CD4-positive, alpha-beta memory T cell (primary cell): ENCODE results near the gene SCN8A. TPM values are rescaled to one million over a fixed set of nuclear protein-coding genes. Genes with fewer than 3 reads are reported as not detected.

Source experiments
- CTCF ChIA-PET: fragments of 350-600 bp; sonication (Branson Sonifier 250); formaldehyde crosslinking; loops from one replicate; lab custom pipeline; 2021; ENCODE audit warnings: inconsistent platforms; ENCODE audit not compliant: partially characterized antibody; lab: Charles Lee
- POLR2A ChIA-PET: fragments of 350-600 bp; sonication (Branson Sonifier 250); formaldehyde crosslinking; loops from one replicate; lab custom pipeline; 2021; ENCODE audit not compliant: partially characterized antibody; lab: Charles Lee
- DNase-seq, 5 donors: peaks; one replicate each; pipeline versions ENCODE4 v3.0.0 to v3.0.0-alpha.2; 2020 to 2022; ENCODE audit warnings: mixed read lengths in 1 of 5
- H3K27ac ChIP-seq: one replicate; pipeline ENCODE4 v1.7.0; 2013; ENCODE audit warnings: low read depth, low read length
- H3K27me3 ChIP-seq: 2 replicates; pipeline ENCODE4 v1.7.0; 2013; ENCODE audit warnings: mild to moderate bottlenecking, low read length, moderate library complexity; ENCODE audit not compliant: insufficient read depth
- H3K36me3 ChIP-seq: 2 replicates; pipeline ENCODE4 v1.7.0; 2013; ENCODE audit warnings: mild to moderate bottlenecking, low read length, moderate library complexity; ENCODE audit not compliant: insufficient read depth
- H3K4me1 ChIP-seq: 2 replicates; pipeline ENCODE4 v1.7.0; 2013; ENCODE audit warnings: mild to moderate bottlenecking, low read length, moderate library complexity; ENCODE audit not compliant: insufficient read depth
- H3K4me3 ChIP-seq, 2 donors: one replicate each; pipeline ENCODE4 v1.7.0; 2013; ENCODE audit warnings: low read length in 2 of 2, mild to moderate bottlenecking in 1 of 2
- H3K9me3 ChIP-seq, 2 donors: one replicate each; pipeline ENCODE4 v1.7.0; 2013; ENCODE audit warnings: low read length in 2 of 2, control low read depth in 1 of 2; ENCODE audit not compliant: control insufficient read depth in 1 of 2
- H3K27ac Mint-ChIP-seq, 7 donors: one replicate each; pipeline ENCODE4 v1.8.0; 2020 to 2021; ENCODE audit warnings: mixed read lengths in 7 of 7, mild to moderate bottlenecking in 6 of 7, inconsistent platforms in 3 of 7, moderate library complexity in 3 of 7
- H3K27me3 Mint-ChIP-seq, 2 donors: one replicate each; pipeline ENCODE4 v1.8.0; 2020 to 2021; ENCODE audit warnings: mixed read lengths in 2 of 2
- H3K36me3 Mint-ChIP-seq, 2 donors: one replicate each; pipeline ENCODE4 v1.8.0; 2020 to 2021; ENCODE audit warnings: mixed read lengths in 2 of 2, inconsistent platforms in 1 of 2, mild to moderate bottlenecking in 1 of 2
- H3K4me1 Mint-ChIP-seq, 4 donors: one replicate each; pipeline ENCODE4 v1.8.0; 2020 to 2021; ENCODE audit warnings: mixed read lengths in 4 of 4, mild to moderate bottlenecking in 1 of 4
- H3K4me3 Mint-ChIP-seq, 8 donors: one replicate each; pipeline ENCODE4 v1.8.0; 2020 to 2021; ENCODE audit warnings: mixed read lengths in 8 of 8, mild to moderate bottlenecking in 7 of 8, moderate library complexity in 6 of 8, inconsistent platforms in 3 of 8
- H3K9me3 Mint-ChIP-seq, 8 donors: one replicate each; pipeline ENCODE4 v1.8.0; 2020 to 2021; ENCODE audit warnings: mixed read lengths in 8 of 8, mild to moderate bottlenecking in 5 of 8, inconsistent platforms in 3 of 8, moderate library complexity in 1 of 8
- intact Hi-C: fragments of 100-400 bp; cut with micrococcal nuclease; formaldehyde crosslinking; loops from one replicate; pipeline ENCODE4 v1.15.1; 2023
- polyA plus RNA-seq, 2 donors: library from polyadenylated mRNA; unstranded; fragments of 300-500 nt; fragmentation: Illumina TruSeq; gene quantifications; one replicate each; pipeline ENCODE4 v1.2.3, GENCODE V29; 2021
- total RNA-seq, 2 experiments: library from RNA; stranded (reverse); gene quantifications; one replicate each; pipeline ENCODE4 v1.2.3, GENCODE V29; 2021

SCN8A gene
- total and polyA plus RNA-seq, 4 experiments from 2014 or later = 0.04 to 1.00 (median 0.24) TPM

- Mint-ChIP-seq H3K27me3 (peaks cover 15 to 19% of the 10 kb centered on the region in 2 donors), H3K9me3 (peaks cover 0 to 2% (median 0%) of the 10 kb centered on the region in 8 donors)
- CTCF ChIA-PET = no interaction called here
Observed at GRCh38 chr12:51625370-51625769, 34.3 kb downstream of the SCN8A start.

GRCh38 chr12:51626115-51626514 lies 35.1 kb downstream of the SCN8A start:
- ChIA-PET POLR2A (no interaction called here), CTCF (no interaction called here)
- no peaks in the 10 kb centered on the region for H3K27me3 ChIP-seq
- H3K27me3 Mint-ChIP-seq = peaks cover 19% of the 10 kb centered on the region in 2 donors
- H3K4me1 Mint-ChIP-seq = peaks cover 0 to 4% (median 0%) of the 10 kb centered on the region in 4 donors
- no peak overlapping the region for H3K27ac Mint-ChIP-seq
- no peak overlapping the region for H3K27ac ChIP-seq
- H3K4me3 ChIP-seq = no peak overlapping the region
- no peaks in the 10 kb centered on the region for H3K36me3 ChIP-seq
- H3K4me3 Mint-ChIP-seq = no peak overlapping the region
- H3K4me1 ChIP-seq = no peaks in the 10 kb centered on the region
- no peaks in the 10 kb centered on the region for H3K36me3 Mint-ChIP-seq
- no peak for DNase-seq
- intact Hi-C loops = no loop called here
- peaks cover 0 to 2% (median 0%) of the 10 kb centered on the region in 8 donors for H3K9me3 Mint-ChIP-seq
- H3K9me3 ChIP-seq = no peaks in the 10 kb centered on the region

More at GRCh38 chr12:51625370-51625769, 34.3 kb downstream of the SCN8A start:
- Mint-ChIP-seq H3K4me3 (no peak overlapping the region), H3K4me1 (peaks cover 0 to 4% (median 0%) of the 10 kb centered on the region in 4 donors), H3K36me3 (no peaks in the 10 kb centered on the region), H3K27ac (no peak overlapping the region)
- Histone ChIP-seq H3K4me3 (no peak overlapping the region), H3K36me3 (no peaks in the 10 kb centered on the region), H3K27me3 (no peaks in the 10 kb centered on the region), H3K27ac (no peak overlapping the region), H3K4me1 (no peaks in the 10 kb centered on the region), H3K9me3 (no peaks in the 10 kb centered on the region)
- POLR2A ChIA-PET = no interaction called here
- intact Hi-C loops = no loop called here
- no peak for DNase-seq

- ChIA-PET CTCF (no interaction called here), POLR2A (no interaction called here)
- H3K36me3 ChIP-seq = no peaks in the 10 kb centered on the region
- intact Hi-C loops = no loop called here
- no peak overlapping the region for H3K27ac ChIP-seq
- H3K4me3 ChIP-seq = no peak overlapping the region
- H3K4me1 ChIP-seq = no peaks in the 10 kb centered on the region
- no peak for DNase-seq
- peaks cover 21 to 23% of the 10 kb centered on the region in 2 donors for H3K27me3 Mint-ChIP-seq
- no peak overlapping the region for H3K27ac Mint-ChIP-seq
- H3K4me3 Mint-ChIP-seq = no peak overlapping the region
- H3K36me3 Mint-ChIP-seq = no peaks in the 10 kb centered on the region
- H3K4me1 Mint-ChIP-seq = peaks cover 0 to 4% (median 0%) of the 10 kb centered on the region in 4 donors
- H3K9me3 ChIP-seq = no peaks in the 10 kb centered on the region
- peaks cover 0 to 2% (median 0%) of the 10 kb centered on the region in 8 donors for H3K9me3 Mint-ChIP-seq
- H3K27me3 ChIP-seq = no peaks in the 10 kb centered on the region
Observed at GRCh38 chr12:51626629-51627028, 35.6 kb downstream of the SCN8A start.

DNA sequence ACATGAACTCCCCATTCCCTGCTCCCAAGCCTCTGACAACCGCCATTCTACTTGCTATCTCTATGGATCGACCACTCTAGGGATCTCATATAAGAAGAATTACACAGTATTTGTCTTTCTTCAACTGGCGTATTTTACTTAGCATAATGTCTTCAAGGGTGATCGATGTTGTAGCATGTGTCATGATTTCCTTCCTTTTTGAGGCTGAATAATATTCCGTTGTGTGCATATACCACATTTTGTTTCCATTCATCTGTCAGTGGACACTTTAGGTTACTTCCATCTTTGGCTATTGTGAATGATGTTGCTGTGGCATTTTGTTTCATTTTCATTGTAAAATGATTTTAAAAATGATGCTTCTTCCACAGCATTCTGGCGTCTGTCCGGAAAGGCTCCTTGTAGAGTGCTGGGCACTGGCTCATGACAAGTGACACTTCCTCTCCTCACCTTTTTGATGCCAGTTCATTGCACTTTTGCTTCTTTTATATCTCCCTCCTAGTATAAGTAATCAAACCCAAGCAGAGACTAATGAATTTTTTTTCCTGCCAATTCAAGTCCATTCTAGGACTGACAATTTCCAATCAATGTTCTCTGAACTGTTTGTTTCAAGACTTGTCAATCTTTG lies 39.3 kb downstream of the SCN8A start:
- no peaks in the 10 kb centered on the region for H3K9me3 ChIP-seq
- no peak overlapping the region for H3K4me3 ChIP-seq
- intact Hi-C loops = no loop called here
- ChIA-PET POLR2A (no interaction called here), CTCF (no interaction called here)
- no peak overlapping the region for H3K27ac ChIP-seq
- H3K27me3 Mint-ChIP-seq = peaks cover 27 to 28% of the 10 kb centered on the region in 2 donors
- H3K27ac Mint-ChIP-seq = no peak overlapping the region
- H3K9me3 Mint-ChIP-seq = peaks cover 0 to 2% (median 0%) of the 10 kb centered on the region in 8 donors
- no peak for DNase-seq
- no peaks in the 10 kb centered on the region for H3K4me1 ChIP-seq
- no peaks in the 10 kb centered on the region for H3K27me3 ChIP-seq
- H3K4me3 Mint-ChIP-seq = no peak overlapping the region
- no peaks in the 10 kb centered on the region for H3K36me3 Mint-ChIP-seq
- H3K36me3 ChIP-seq = no peaks in the 10 kb centered on the region
- peaks cover 0 to 4% (median 0%) of the 10 kb centered on the region in 4 donors for H3K4me1 Mint-ChIP-seq

GRCh38 chr12:51630986-51631385 lies 40.0 kb downstream of the SCN8A start:
- DNase-seq = no peak
- intact Hi-C loops = no loop called here
- ChIA-PET CTCF (no interaction called here), POLR2A (no interaction called here)
- Mint-ChIP-seq H3K27me3 (peaks cover 25% of the 10 kb centered on the region in 2 donors), H3K9me3 (peaks cover 0 to 2% (median 0%) of the 10 kb centered on the region in 8 donors), H3K4me1 (peaks cover 0 to 4% (median 0%) of the 10 kb centered on the region in 4 donors), H3K36me3 (no peaks in the 10 kb centered on the region), H3K4me3 (no peak overlapping the region), H3K27ac (no peak overlapping the region)
- no peak overlapping the region for H3K4me3 ChIP-seq
- H3K27me3 ChIP-seq = no peaks in the 10 kb centered on the region
- no peaks in the 10 kb centered on the region for H3K4me1 ChIP-seq
- H3K27ac ChIP-seq = no peak overlapping the region
- no peaks in the 10 kb centered on the region for H3K36me3 ChIP-seq
- no peaks in the 10 kb centered on the region for H3K9me3 ChIP-seq

DNA sequence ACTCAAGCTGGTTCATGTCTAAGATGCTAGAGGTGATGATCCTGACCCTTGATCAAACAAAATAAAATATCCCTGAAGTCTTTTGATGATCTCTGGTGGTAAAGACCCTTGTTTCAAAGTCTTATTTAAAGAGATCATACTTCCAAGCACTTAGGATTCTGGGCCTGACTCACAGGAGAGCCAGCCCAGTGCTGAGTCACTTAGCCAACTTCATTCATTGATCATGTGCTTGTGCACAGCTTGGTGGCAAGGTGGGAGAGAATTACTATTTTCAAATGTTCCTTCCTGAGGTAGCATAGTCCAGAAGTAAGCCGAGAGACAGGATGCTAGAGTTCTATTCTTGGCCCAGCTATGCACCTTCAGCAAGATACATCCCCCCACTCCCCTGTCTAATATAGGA lies 40.6 kb downstream of the SCN8A start:
- H3K9me3 ChIP-seq = no peaks in the 10 kb centered on the region
- Mint-ChIP-seq H3K27ac (no peak overlapping the region), H3K4me1 (peaks cover 0 to 4% (median 0%) of the 10 kb centered on the region in 4 donors), H3K4me3 (no peak overlapping the region), H3K27me3 (peaks cover 21 to 23% of the 10 kb centered on the region in 2 donors), H3K9me3 (peaks cover 0 to 2% (median 0%) of the 10 kb centered on the region in 8 donors), H3K36me3 (no peaks in the 10 kb centered on the region)
- no peaks in the 10 kb centered on the region for H3K4me1 ChIP-seq
- intact Hi-C loops = no loop called here
- H3K4me3 ChIP-seq = no peak overlapping the region
- POLR2A ChIA-PET = no interaction called here
- no peaks in the 10 kb centered on the region for H3K36me3 ChIP-seq
- no peaks in the 10 kb centered on the region for H3K27me3 ChIP-seq
- DNase-seq = no peak
- no peak overlapping the region for H3K27ac ChIP-seq
- CTCF ChIA-PET = no interaction called here

DNA sequence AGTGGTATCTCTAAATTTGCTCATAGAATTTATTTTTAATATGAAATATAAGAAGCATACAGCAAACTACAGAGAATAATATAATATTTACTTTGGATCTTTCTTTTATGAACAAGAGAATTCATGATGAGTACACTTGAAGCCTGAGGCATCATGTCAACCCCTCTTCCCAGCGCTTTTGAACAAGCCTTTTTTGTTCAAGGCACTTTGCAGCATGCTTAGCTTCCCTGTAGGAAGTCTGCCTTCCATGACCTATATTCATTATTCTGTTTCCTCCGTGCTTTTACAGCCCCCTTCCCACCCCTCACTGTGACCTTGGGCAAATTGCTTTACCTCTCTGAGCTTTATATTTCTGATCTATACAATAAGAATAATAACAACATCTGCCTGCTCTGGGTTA lies 41.6 kb downstream of the SCN8A start:
- POLR2A ChIA-PET = no interaction called here
- H3K4me1 Mint-ChIP-seq = peaks cover 0 to 4% (median 0%) of the 10 kb centered on the region in 4 donors
- H3K9me3 ChIP-seq = no peaks in the 10 kb centered on the region
- intact Hi-C loops = no loop called here
- H3K9me3 Mint-ChIP-seq = peaks cover 0 to 3% (median 0%) of the 10 kb centered on the region in 8 donors
- H3K27ac Mint-ChIP-seq = no peak overlapping the region
- DNase-seq = no peak
- no peaks in the 10 kb centered on the region for H3K4me1 ChIP-seq
- H3K36me3 ChIP-seq = no peaks in the 10 kb centered on the region
- no peak overlapping the region for H3K4me3 ChIP-seq
- CTCF ChIA-PET = no interaction called here
- H3K36me3 Mint-ChIP-seq = no peaks in the 10 kb centered on the region
- no peak overlapping the region for H3K4me3 Mint-ChIP-seq
- no peak overlapping the region for H3K27ac ChIP-seq
- H3K27me3 Mint-ChIP-seq = peaks cover 18 to 20% of the 10 kb centered on the region in 2 donors
- H3K27me3 ChIP-seq = no peaks in the 10 kb centered on the region
